SK-N-MC (cell line): ENCODE data around the gene SLC10A7.

Experiments
- EZH2 ChIP-seq: fragments of 200-600 bp; sonication (generic); IDR thresholded peaks from one replicate; pipeline ENCODE4 v1.6.1; 2017; ENCODE audit warnings: antibody characterized with exemption
- FOXP2 ChIP-seq: optimal IDR thresholded peaks from 2 replicates; pipeline ENCODE3; 2011; ENCODE audit warnings: mild to moderate bottlenecking, moderate library complexity; ENCODE audit not compliant: insufficient read depth; ENCODE audit errors: extremely low read length, control extremely low read depth
- POLR2AphosphoS5 ChIP-seq: IDR thresholded peaks from 2 replicates; pipeline ENCODE4 v1.6.1; 2012; ENCODE audit warnings: mild to moderate bottlenecking, low read depth, low read length, borderline replicate concordance

GRCh38 chr4:146511381-146511780 lies 10.4 kb downstream of the SLC10A7 start:
- TF ChIP-seq EZH2 (no peak), POLR2AphosphoS5 (no peak), FOXP2 (no peak)
